Endothelial cell of umbilical vein (primary cell): Measurements from ENCODE around the gene PIEZO2. TPM values are rescaled to one million over a fixed set of nuclear protein-coding genes. Genes with fewer than 3 reads are reported as not detected.

ENCODE experiments used
- BruUV-seq: library from RNA; stranded (reverse); fragments of 400-500 nt; replicated peaks from 2 replicates; lab custom pipeline; 2021; lab: Mats Ljungman, UMichigan
- CTCF ChIA-PET: fragments of 300-600, 350-600 bp; sonication (Branson Sonifier 250); formaldehyde crosslinking; loops from one replicate; lab custom pipeline; 2021; ENCODE audit warnings: antibody characterized with exemption, inconsistent platforms; lab: Charles Lee
- POLR2A ChIA-PET: fragments of 300-600, 350-600 bp; sonication (Branson Sonifier 250); formaldehyde crosslinking; loops from one replicate; lab custom pipeline; 2021; ENCODE audit warnings: antibody characterized with exemption, inconsistent platforms; lab: Charles Lee
- DNase-seq: peaks from one replicate; pipeline ENCODE4 v3.0.0-alpha.2; 2011; ENCODE audit warnings: low read depth, low spot score
- FAIRE-seq: peaks from 2 replicates; lab custom pipeline; 2011; peaks lifted over from hg19 to GRCh38; lab: Jason Lieb, UNC
- H2AFZ ChIP-seq: 2 replicates; pipeline ENCODE4 v1.6.0; 2012; ENCODE audit warnings: low read depth, low read length, control low read depth, inconsistent platforms
- H3K27ac ChIP-seq: 2 replicates; pipeline ENCODE4 v1.5.1; 2011; ENCODE audit warnings: low read depth, mild to moderate bottlenecking, control low read depth, low read length, moderate library complexity; ENCODE audit not compliant: insufficient read depth
- H3K27me3 ChIP-seq, 2 experiments: 2 replicates each; pipeline versions ENCODE4 v1.6.0 to v1.6.1; 2011; ENCODE audit warnings: low read length in 2 of 2, mixed read lengths in 1 of 2; ENCODE audit not compliant: control insufficient read depth in 2 of 2, insufficient read depth in 2 of 2
- H3K36me3 ChIP-seq, 2 experiments: 2 replicates in 1 of 2; 3 replicates in 1 of 2; pipeline ENCODE4 v1.5.1; 2011; ENCODE audit warnings: low read length in 2 of 2, mild to moderate bottlenecking in 1 of 2, moderate library complexity in 1 of 2; ENCODE audit not compliant: control insufficient read depth in 2 of 2, insufficient read depth in 2 of 2; ENCODE audit errors: extremely low read depth in 1 of 2
- H3K4me1 ChIP-seq: 3 replicates; pipeline ENCODE4 v1.5.1; 2011; ENCODE audit warnings: mild to moderate bottlenecking, low read length; ENCODE audit not compliant: control insufficient read depth, insufficient read depth; ENCODE audit errors: extremely low read depth
- H3K4me2 ChIP-seq: 2 replicates; pipeline ENCODE4 v1.6.1; 2011; ENCODE audit warnings: low read length, control low read depth, mixed read lengths; ENCODE audit not compliant: insufficient read depth
- H3K4me3 ChIP-seq, 3 experiments: fragments of 200-600 bp in 1 of 3; sonication (generic), shearing (Covaris generic) in 1 of 3; replicated peaks in 1 of 3; 2 replicates each; pipeline ENCODE4 v1.5.1; 2011 to 2016; ENCODE audit warnings: control low read depth in 3 of 3, low read length in 3 of 3, mild to moderate bottlenecking in 2 of 3, inconsistent platforms in 1 of 3, low read depth in 1 of 3, moderate library complexity in 1 of 3; ENCODE audit not compliant: insufficient read depth in 1 of 3
- H3K79me2 ChIP-seq: 2 replicates; pipeline ENCODE4 v1.6.0; 2012; ENCODE audit warnings: low read length, inconsistent platforms; ENCODE audit not compliant: control insufficient read depth, insufficient read depth
- H3K9ac ChIP-seq: replicated peaks from 2 replicates; pipeline ENCODE3; 2011; ENCODE audit warnings: low read length, control low read depth; ENCODE audit not compliant: insufficient read depth; ENCODE audit errors: extremely low read depth
- H3K9me1 ChIP-seq: replicated peaks from 3 replicates; pipeline ENCODE4 v1.6.0; 2011; ENCODE audit warnings: mild to moderate bottlenecking, low read length; ENCODE audit not compliant: control insufficient read depth, insufficient read depth; ENCODE audit errors: extremely low read depth
- H3K9me3 ChIP-seq: replicated peaks from 2 replicates; pipeline ENCODE4 v1.5.1; 2012; ENCODE audit warnings: low read length, inconsistent platforms; ENCODE audit not compliant: control insufficient read depth, insufficient read depth
- H4K20me1 ChIP-seq: replicated peaks from 2 replicates; pipeline ENCODE3; 2011; ENCODE audit warnings: mild to moderate bottlenecking, low read length; ENCODE audit not compliant: control insufficient read depth, insufficient read depth; ENCODE audit errors: extremely low read depth
- CTCF ChIP-seq, 2 donors: IDR thresholded peaks; 1 replicate in 1 of 2; 2 replicates in 1 of 2; pipeline ENCODE4 v1.5.1; 2011; ENCODE audit warnings: low read length in 2 of 2, mild to moderate bottlenecking in 2 of 2, moderate library complexity in 2 of 2, control low read depth in 1 of 2, inconsistent platforms in 1 of 2, low read depth in 1 of 2; ENCODE audit not compliant: insufficient read depth in 1 of 2; ENCODE audit errors: extremely low read depth in 1 of 2
- EZH2 ChIP-seq: IDR thresholded peaks from 2 replicates; pipeline ENCODE4 v1.6.1; 2012; ENCODE audit warnings: borderline replicate concordance, low read depth, mild to moderate bottlenecking, moderate library complexity, low read length, inconsistent platforms; ENCODE audit not compliant: severe bottlenecking
- FOS ChIP-seq: IDR thresholded peaks from 2 replicates; pipeline ENCODE4 v1.6.1; 2011; ENCODE audit warnings: mild to moderate bottlenecking, low read length, moderate library complexity, borderline replicate concordance; ENCODE audit not compliant: insufficient read depth
- GATA2 ChIP-seq: IDR thresholded peaks from 2 replicates; pipeline ENCODE4 v1.7.0; 2011; ENCODE audit warnings: low read depth, mild to moderate bottlenecking, moderate library complexity, mixed read lengths, low read length; ENCODE audit not compliant: insufficient read length, insufficient read depth
- MAX ChIP-seq: IDR thresholded peaks from 2 replicates; pipeline ENCODE4 v1.6.1; 2011; ENCODE audit not compliant: insufficient read depth, insufficient read length
- MYC ChIP-seq: IDR thresholded peaks from one replicate; pipeline ENCODE4 v1.6.1; 2011; ENCODE audit warnings: mild to moderate bottlenecking, low read depth, low read length
- POLR2AphosphoS5 ChIP-seq: IDR thresholded peaks from 2 replicates; pipeline ENCODE4 v1.6.1; 2012; ENCODE audit warnings: low read depth, mild to moderate bottlenecking, control low read depth, low read length, moderate library complexity; ENCODE audit not compliant: insufficient read depth
- dilution Hi-C: fragments of 300-500 bp; cut with MboI; formaldehyde crosslinking; loops from one replicate; pipeline ENCODE4 v1.15.0; 2019; ENCODE audit warnings: low sequenced_read_pairs; ENCODE audit not compliant: extremely low pct_ligation_motif_present
- intact Hi-C: fragments of 100-400 bp; cut with micrococcal nuclease; formaldehyde crosslinking; loops from one replicate; pipeline ENCODE4 v1.10.0; 2022
- polyA plus RNA-seq, 4 experiments: library from polyadenylated mRNA; depleted of rRNA in 3 of 4; stranded (reverse) in 3 of 4; unstranded in 1 of 4; fragments of >200 nt; gene quantifications; 2 replicates each; pipeline versions ENCODE4 v1.2.1 to v1.2.3, GENCODE V29; 2011 to 2012; ENCODE audit warnings: missing spikeins in 1 of 4
- total RNA-seq: library from RNA; stranded (reverse); gene quantifications from 2 replicates; pipeline ENCODE4 v1.2.3, GENCODE V29; 2021

PIEZO2 gene
- total and polyA plus RNA-seq, 2 donors (not counting 3 experiments of a cell fraction or from before 2014, with no cell fraction given): 1.7 to 11.2 TPM

GRCh38 chr18:11150271-11150615 is 874 bp upstream of the PIEZO2 start:
- TF ChIP-seq POLR2AphosphoS5 (no peak), GATA2 (no peak), CTCF (IDR thresholded peaks at IDR 0.05; ENCODE audit: extremely low read depth in 1 of 2, insufficient read depth in 1 of 2, low read depth in 1 of 2, low read length in 2 of 2) (no peak), MYC (no peak), FOS (no peak), EZH2 (no peak), MAX (no peak)
- H3K79me2 ChIP-seq: no peaks in the 10 kb centered on the region
- H4K20me1 ChIP-seq: no peaks in the 10 kb centered on the region
- H3K4me2 ChIP-seq: no peak overlapping the region
- POLR2A ChIA-PET: no interaction called here
- no peak overlapping the region for H3K9ac ChIP-seq
- DNase-seq: no peak
- H3K9me1 ChIP-seq: no peaks in the 10 kb centered on the region
- no peak for FAIRE-seq
- dilution Hi-C loops (no loop called here), intact Hi-C loops (loop anchor here (5.0 kb wide), 2 partner anchors 488 to 1178 kb away; no protein-coding TSS in a partner anchor)
- H3K36me3 ChIP-seq: no peaks in the 10 kb centered on the region
- peaks cover 47 to 49% of the 10 kb centered on the region in 2 experiments for H3K27me3 ChIP-seq
- no peak overlapping the region for H3K27ac ChIP-seq
- no peaks in the 10 kb centered on the region for H3K4me1 ChIP-seq
- no peak overlapping the region for H2AFZ ChIP-seq
- no TSS peak for BruUV-seq
- H3K9me3 ChIP-seq: no peaks in the 10 kb centered on the region
- CTCF ChIA-PET: interaction anchor here (5.0 to 8.0 kb wide), 3 partner anchors 12 to 589 kb away, joined by 33 to 234 read pairs (median 128); no protein-coding TSS in a partner anchor
- H3K4me3 ChIP-seq: no peak overlapping the region
